ENCODE measurements around the gene SPATS2.

GRCh38 chr12:49342066-49342913 is 25.0 kb upstream of the SPATS2 start:
- TF ChIP-seq CTCF (IDR thresholded peaks at IDR 0.05): peak; percentile 100
- TF ChIP-seq ZFX (IDR thresholded peaks at IDR 0.05; ENCODE audit: borderline replicate concordance): no peak
